Measurements from ENCODE around the gene MMP21.

- TF ChIP-seq TAF1 (IDR thresholded peaks at IDR 0.05; ENCODE audit: borderline replicate concordance, insufficient read depth, low read length) (no peak), POLR2AphosphoS5 (IDR thresholded peaks at IDR 0.05; ENCODE audit: low read depth, low read length) (no peak), REST (IDR thresholded peaks at IDR 0.05; ENCODE audit: insufficient read depth in 1 of 2, low read depth in 2 of 2, low read length in 2 of 2) (no peak)
Observed at GRCh38 chr10:125797424-125797823, 21.8 kb upstream of the MMP21 start.
